HG03108 (cell line): ENCODE measurements around the gene STKLD1.
"Not testable (repeated sequence)": the region's sequence is repeated elsewhere in the genome, so short reads cannot be mapped to it uniquely, and the experiment has no call there.

ENCODE experiments used
- ATAC-seq: cut with Tn5 transposase; IDR thresholded peaks from one replicate; pipeline ENCODE4 v1.9.1; 2021; ENCODE audit warnings: moderate library complexity; ENCODE audit not compliant: unreplicated experiment

STKLD1 gene

DNA sequence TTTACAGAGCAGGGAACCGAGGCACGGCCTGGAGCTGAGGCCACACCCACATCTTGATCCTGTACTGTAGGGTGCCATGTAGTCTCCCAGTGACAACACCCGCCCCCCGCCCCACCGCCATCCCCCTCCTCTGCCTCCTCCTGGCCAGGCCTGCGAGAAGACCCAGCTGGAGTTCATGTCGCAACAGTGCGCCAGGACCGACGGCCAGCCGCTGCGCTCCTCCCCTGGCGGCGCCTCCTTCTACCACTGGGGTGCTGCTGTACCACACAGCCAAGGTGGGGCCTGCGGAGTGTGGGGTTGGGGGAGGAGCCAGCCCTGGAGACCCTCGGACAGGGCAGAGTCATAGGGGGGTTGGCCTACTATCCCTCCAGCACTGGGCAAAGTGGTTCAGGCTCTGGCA, 60.5 kb downstream of the STKLD1 start:
- no peak for ATAC-seq

DNA sequence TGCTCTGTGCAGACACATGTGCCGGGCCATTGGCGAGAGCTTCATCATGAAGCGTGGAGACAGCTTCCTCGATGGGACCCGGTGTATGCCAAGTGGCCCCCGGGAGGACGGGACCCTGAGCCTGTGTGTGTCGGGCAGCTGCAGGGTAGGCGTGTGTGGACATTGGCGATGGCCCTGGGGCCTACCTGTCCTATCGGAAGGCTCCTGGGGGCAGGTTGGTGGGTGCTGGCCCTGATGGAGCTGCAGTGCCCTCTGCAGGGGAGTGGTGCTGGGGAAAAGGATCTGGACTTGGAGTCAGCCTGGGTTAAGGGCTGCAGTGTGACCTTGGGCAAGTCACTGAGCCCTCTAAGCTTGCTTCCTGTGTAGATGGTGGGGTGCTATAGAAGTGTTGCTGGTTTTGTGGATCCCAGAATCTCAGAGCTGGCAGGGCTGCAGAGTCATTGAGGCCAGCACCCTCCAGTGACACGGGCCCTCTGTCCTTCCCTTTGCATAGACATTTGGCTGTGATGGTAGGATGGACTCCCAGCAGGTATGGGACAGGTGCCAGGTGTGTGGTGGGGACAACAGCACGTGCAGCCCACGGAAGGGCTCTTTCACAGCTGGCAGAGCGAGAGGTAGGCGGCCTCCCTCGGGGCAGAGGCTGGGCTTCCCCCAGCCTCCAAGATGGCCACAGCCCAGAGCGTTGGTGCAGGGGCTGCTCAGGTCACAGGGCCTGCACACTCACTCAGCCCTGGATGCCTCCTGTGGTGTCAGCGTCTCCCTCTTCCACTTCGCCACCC, 61.8 kb downstream of the STKLD1 start:
- no peak for ATAC-seq

DNA sequence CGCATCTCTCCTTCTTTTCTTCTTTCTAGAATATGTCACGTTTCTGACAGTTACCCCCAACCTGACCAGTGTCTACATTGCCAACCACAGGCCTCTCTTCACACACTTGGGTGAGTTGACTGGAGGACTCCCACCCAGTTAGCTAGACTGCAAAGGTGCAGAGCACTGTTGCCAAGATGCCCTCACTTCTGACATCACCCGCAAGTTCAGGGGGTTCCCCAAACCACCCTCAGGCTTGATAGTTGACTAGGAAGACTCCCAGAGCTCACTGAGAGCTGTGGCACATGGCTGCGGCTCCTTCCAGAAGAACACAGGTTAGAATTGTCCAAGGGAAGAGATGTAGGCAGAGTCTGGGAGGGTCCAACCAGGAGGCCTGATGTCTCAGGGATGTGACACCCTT, 63.2 kb downstream of the STKLD1 start:
- no peak for ATAC-seq

DNA sequence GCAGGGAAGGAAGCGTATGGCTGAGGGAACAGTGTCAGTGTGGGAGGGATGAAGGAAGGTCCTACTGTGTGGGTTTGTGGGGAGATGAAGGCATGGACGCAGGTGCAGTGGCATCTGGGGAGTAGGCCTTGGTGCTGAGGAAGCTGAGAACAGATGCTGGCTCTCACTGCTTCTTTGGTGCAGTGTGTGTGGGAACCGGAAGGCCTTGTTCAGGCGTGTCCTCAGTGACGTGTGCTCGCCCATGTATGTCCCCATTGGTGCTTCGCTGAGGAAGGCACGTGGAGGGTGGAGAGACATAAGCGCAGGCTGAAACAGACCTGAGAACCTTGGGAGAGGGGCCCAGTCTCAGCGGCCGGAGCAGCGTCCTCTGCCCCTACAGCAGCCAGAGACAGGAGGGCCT, 64.7 kb downstream of the STKLD1 start:
- ATAC-seq = no peak

DNA sequence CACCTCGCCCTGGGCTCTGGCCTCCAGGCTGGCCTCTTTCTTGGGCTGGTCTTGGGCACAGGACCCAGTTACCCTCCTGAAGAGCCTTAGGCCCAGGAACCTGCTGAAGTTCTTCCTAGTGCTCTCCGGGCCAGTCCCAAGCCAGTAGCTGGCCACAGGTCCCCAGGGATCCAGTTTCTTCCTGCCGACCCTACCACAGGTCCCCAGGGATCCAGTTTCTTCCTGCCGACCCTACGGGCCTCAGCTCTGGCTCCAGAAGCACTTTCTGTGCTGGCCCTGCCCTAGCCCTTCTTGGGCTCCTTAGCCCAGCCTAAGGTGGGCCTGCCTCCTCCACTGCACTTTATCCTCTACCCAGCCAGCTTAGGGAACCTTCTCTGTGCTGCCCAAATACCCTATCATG, 65.4 kb downstream of the STKLD1 start:
- ATAC-seq = no peak

DNA sequence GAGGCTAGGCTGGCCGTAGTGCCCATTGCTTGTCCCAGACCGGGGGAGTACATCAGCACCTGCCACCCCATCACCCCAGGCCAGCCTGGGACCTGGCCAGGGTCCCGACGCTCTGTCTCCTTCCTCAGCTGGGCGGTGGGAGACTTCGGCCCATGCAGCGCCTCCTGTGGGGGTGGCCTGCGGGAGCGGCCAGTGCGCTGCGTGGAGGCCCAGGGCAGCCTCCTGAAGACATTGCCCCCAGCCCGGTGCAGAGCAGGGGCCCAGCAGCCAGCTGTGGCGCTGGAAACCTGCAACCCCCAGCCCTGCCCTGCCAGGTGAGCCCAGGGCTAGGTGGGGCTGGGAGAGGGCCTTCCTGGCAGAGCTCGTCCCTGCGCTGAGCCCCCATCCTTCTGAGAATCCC, 67.1 kb downstream of the STKLD1 start:
- ATAC-seq = no peak

DNA sequence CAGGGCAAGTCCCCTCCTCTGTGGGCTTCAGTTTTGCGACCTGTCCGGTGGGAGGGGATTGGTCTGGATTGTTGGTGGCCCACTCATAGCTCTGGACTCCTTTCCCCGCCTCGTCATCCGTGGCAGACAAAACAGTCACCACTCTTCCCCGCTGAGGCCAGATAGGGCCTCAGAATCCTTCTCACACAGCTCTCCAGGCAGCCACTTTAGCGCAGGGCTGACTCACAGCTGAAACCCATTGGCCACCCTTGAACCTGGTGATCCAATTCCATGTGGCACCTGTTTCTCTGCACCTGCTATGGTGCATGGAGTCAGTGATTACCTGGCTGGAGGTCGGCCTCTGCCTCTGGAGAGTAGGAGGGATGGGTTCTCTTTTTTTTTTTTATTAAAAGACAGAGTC, 67.8 kb downstream of the STKLD1 start:
- ATAC-seq = no peak

DNA sequence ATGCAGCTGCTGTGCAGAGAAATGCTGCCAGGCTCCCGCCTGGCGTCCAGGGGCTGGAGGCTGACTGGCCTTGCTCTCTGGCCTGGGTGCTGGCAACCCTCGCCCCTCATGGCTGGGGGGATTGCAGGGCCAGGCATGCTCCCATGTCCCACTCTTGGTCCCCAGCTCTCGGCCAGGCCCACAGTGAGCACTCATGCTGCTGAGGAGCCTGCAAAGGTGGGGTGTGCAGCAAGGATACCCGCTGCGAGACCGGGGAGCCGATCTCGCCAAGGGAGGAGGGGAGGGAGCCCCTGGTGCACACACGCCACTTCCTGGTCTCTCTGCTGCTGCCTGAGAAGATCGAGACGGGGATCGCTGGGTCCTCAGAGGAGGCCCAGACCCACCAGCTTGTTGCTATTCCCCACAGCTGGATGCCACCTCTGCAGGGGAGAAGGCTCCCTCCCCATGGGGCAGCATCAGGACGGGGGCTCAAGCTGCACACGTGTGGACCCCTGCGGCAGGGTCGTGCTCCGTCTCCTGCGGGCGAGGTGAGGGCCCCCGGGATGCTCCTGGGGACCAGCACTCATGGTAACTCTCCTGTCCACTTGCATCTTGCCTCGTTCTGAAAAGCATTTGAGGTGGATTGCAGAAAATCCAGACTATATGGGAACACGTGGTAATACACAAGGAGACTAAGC, 69.3 kb downstream of the STKLD1 start:
- no peak for ATAC-seq

DNA sequence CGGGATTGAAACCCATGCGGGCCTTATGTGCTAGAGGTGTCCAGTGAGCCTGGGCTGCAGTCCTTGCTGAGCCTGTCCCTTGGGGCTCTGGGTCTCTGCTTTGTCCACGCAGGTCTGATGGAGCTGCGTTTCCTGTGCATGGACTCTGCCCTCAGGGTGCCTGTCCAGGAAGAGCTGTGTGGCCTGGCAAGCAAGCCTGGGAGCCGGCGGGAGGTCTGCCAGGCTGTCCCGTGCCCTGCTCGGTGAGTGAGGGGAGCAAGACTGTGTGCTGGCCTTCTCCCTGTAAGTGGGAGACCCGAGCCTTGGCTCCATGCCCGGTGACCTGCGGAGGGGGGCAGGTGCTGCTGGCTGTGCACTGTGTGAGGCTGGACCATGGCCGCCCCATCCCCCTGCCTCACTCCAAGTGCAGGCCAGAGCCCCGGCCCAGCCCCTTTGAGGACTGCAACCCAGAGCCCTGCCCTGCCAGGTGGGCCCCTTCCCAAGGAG, 72.4 kb downstream of the STKLD1 start:
- ATAC-seq = no peak

DNA sequence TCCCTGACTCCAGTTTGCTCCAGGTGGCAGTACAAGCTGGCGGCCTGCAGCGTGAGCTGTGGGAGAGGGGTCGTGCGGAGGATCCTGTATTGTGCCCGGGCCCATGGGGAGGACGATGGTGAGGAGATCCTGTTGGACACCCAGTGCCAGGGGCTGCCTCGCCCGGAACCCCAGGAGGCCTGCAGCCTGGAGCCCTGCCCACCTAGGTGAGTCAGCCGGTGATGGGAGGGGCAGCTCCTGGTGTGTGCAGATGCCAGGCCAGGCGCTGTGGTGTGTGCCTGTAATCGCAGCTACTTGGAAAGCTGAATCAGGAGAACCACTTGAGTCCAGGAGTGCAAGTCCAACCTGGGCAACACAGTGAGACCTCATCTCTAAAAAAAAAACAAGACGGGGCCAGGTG, 73.6 kb downstream of the STKLD1 start:
- ATAC-seq = no peak

DNA sequence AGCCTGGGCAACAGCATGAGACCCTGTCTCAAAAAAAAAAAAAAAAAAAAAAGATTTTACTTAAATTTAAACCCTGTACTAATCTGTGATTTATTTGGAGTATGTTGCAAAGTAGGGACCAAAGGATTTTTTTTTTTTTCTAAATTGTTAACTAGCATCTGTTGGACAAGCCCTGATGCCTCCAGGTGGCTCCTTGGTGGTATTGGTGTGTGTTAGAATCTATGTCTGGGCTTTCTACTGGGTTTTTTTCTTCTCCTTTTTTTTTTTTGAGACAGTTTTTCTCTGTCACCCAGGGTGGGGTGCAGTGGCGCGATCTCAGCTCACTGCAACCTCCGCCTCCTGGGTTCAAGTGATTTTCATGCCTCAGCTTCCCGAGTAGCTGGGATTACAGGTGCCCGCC, 75.7 kb downstream of the STKLD1 start:
- not testable (repeated sequence) for ATAC-seq

DNA sequence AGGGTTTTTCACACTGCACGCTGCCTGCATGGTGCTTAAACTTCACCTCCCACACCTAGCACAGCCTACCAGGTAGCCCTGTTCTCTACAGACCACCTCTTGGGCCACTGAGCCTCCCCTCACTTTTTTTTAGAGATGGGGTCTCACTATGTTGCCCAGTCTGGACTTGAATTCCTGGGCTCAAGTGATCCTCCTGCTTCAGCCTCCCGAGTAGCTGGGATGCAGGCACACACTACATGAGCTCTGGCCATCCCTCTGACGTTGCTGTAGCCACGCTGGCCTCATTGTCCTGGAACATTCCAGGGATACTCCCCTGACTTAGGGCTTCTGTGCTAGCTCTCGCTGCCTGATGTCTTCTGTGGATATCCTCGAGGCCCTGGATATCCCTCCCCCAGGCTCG, 76.4 kb downstream of the STKLD1 start:
- no peak for ATAC-seq

DNA sequence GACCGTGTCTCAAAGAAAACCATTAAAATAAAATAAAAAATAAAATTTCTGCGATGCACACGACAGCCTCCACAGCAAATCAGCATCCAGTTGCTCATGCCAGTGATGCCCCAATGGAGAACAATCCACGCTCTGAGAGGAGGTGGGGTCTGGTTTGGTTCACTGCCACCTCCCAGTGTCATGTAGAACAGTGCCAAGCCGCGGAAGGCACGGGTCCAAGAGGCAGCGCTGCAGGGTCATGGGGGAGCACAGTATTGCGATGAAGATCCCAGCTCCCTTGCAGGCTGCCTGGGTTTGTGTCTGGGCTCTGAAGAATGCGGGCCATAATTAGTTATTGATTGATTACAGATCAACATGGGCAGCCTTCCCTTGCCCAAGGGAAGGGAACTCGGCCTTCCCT, 77.5 kb downstream of the STKLD1 start:
- ATAC-seq = no peak

DNA sequence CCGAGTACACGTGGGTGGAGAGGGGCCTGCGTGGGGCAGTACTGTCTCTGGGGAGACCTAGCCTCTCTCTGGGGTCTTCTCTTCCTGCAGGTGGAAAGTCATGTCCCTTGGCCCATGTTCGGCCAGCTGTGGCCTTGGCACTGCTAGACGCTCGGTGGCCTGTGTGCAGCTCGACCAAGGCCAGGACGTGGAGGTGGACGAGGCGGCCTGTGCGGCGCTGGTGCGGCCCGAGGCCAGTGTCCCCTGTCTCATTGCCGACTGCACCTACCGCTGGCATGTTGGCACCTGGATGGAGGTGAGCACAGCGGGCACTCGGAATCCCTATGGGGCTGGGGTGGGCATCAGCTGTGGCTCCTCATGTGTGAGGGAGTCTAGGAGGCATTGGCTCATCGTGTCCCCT, 78.2 kb downstream of the STKLD1 start:
- ATAC-seq = no peak

DNA sequence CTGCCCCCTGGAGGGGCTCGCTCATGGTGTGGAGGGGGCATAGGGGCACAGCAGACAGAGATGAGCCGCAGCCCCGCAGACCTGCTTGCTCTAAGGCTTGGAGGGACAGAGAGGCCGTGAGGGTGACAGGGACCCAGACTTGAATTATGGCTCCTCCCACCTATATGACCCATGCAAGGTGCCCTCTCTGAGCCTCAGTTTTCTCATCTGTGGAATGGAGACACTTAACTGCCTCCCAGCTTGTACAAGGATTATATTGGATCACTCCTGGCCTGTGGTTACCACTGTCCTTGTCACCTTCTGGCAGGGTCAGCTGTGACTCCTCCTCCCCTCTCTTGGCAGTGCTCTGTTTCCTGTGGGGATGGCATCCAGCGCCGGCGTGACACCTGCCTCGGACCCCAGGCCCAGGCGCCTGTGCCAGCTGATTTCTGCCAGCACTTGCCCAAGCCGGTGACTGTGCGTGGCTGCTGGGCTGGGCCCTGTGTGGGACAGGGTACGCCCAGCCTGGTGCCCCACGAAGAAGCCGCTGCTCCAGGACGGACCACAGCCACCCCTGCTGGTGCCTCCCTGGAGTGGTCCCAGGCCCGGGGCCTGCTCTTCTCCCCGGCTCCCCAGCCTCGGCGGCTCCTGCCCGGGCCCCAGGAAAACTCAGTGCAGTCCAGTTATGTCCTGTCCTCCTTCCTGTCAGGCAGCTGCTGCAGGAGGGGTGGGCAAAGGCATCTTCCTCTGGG, 78.9 kb downstream of the STKLD1 start:
- no peak for ATAC-seq
